Right cardiac atrium (tissue), 5 donors: Measurements from ENCODE around the gene COL4A2. TPM values are rescaled to one million over a fixed set of nuclear protein-coding genes. Genes with fewer than 3 reads are reported as not detected.

Experiments
- ATAC-seq, 2 donors: fragments of 200-7000 bp; cut with Tn5 transposase; one replicate each; pipeline versions ENCODE4 v1.8.0 to v1.9.1; 2020; ENCODE audit warnings: moderate library complexity in 2 of 2, mild to moderate bottlenecking in 1 of 2
- DNase-seq, 3 donors: peaks; one replicate each; pipeline ENCODE4 v3.0.0-alpha.2; 2020
- H3K27ac ChIP-seq: one replicate; pipeline ENCODE4 v1.5.1; 2013; ENCODE audit warnings: mild to moderate bottlenecking, low read length, control low read depth, moderate library complexity
- H3K27me3 ChIP-seq: one replicate; pipeline ENCODE4 v1.6.1; 2013; ENCODE audit not compliant: control insufficient read depth, insufficient read depth
- H3K4me1 ChIP-seq: one replicate; pipeline ENCODE4 v1.6.1; 2013; ENCODE audit warnings: low read length; ENCODE audit not compliant: control insufficient read depth, insufficient read depth
- H3K4me3 ChIP-seq: one replicate; pipeline ENCODE4 v1.5.1; 2013; ENCODE audit warnings: low read length, control low read depth
- H3K9me3 ChIP-seq: one replicate; pipeline ENCODE4 v1.6.1; 2013; ENCODE audit warnings: low read length; ENCODE audit not compliant: control insufficient read depth
- WGBS: extraction: QIAGEN DNeasy Blood & Tissue Kit; methylation state at CpG from one replicate; pipeline ENCODE4 v1.1.7; 2013; 5-methylcytosine and 5-hydroxymethylcytosine counted together
- intact Hi-C, 4 donors: fragments of 100-400 bp; cut with DNase I; formaldehyde crosslinking; loops; one replicate each; pipeline versions ENCODE4 v1.11.0 to v1.14.0; 2022 to 2023
- polyA plus RNA-seq: library from polyadenylated mRNA; stranded (reverse); fragments of 200-250 nt; gene quantifications from one replicate; pipeline ENCODE4 v1.2.3, GENCODE V29; 2013
- total RNA-seq, 4 donors: library from RNA; stranded (reverse); fragmentation: NEBNext Ultra II Directional; extraction: Animal tissue kit (Norgen Biotek cat#: 25700); gene quantifications; one replicate each; pipeline ENCODE4 v1.2.1, GENCODE V29; 2021
- donor health status: healthy with polysubstance abuse.
- donor health status: DM: no; HTN: yes; CAD: no.
- donor health status: DM: no; HTN: no; CAD: no.
- donor health status: DM: no; HTN: yes; CAD: no; lungs with severe emphysema.
- donor health status: DM: yes; HTN: yes; CAD: no.

COL4A2 gene
- total and polyA plus RNA-seq, 5 donors = 84.7 to 268 (median 103) TPM

GRCh38 chr13:110293037-110293436 is 14.0 kb upstream of the COL4A2 start:
- Histone ChIP-seq H3K27me3 (no peaks in the 10 kb centered on the region), H3K27ac (peak overlapping the region; percentile 72), H3K4me1 (peaks cover 9% of the 10 kb centered on the region), H3K9me3 (no peaks in the 10 kb centered on the region), H3K4me3 (no peak overlapping the region)
- intact Hi-C loops = no loop called here
- DNase-seq = no peak
- no peak for ATAC-seq
- 76% methylated on average over 7 of the region's 7 CpGs for WGBS

DNA sequence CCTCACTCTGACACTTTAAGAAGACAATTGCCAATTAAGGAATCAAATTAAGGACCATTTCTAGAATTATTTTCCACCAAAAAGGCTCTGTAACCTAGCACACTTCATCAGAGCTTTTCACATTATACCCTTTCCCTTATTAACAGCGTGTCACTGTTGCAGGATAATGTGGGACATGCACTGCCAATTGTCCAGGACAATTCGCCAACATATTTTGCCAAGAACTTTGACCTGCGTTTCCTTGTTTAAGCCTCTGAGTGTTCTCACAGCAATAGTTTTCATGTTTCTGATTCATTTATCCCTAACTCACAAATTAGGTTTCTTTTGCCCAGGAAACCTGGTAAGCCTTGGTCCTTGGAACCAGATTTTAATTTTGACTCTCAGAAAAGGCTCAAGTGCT is 13.4 kb upstream of the COL4A2 start:
- ATAC-seq (peak; percentile 23 to 56), DNase-seq (no peak)
- peak overlapping the region; percentile 65 for H3K27ac ChIP-seq
- H3K9me3 ChIP-seq = no peaks in the 10 kb centered on the region
- H3K4me1 ChIP-seq = peaks cover 9% of the 10 kb centered on the region
- no peak overlapping the region for H3K4me3 ChIP-seq
- intact Hi-C loops = no loop called here
- no peaks in the 10 kb centered on the region for H3K27me3 ChIP-seq
- WGBS = 10% methylated on average over 3 of the region's 3 CpGs

DNA sequence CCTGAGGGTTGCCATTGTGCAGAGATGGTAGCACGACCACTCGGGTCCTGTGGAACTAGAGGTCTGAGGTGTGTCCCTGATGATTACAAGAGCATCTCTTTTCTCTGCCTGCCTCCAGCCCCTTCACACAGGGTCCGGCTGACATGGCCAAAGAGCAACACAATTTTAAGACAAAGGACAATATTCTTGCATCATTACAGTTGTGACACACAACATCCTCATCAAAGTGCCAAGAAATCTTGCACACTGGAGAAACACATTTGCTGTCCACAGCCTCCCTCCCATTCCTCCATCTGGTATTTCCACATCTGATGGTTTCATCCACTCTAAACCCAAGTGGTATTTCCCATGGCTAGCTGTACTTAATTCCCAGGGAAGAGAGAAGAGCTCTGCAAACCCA is 12.9 kb upstream of the COL4A2 start:
- no peaks in the 10 kb centered on the region for H3K9me3 ChIP-seq
- intact Hi-C loops = no loop called here
- peaks cover 9% of the 10 kb centered on the region for H3K4me1 ChIP-seq
- 68% methylated on average over 3 of the region's 3 CpGs for WGBS
- ATAC-seq = peak; percentile 45 to 54
- no peaks in the 10 kb centered on the region for H3K27me3 ChIP-seq
- no peak overlapping the region for H3K4me3 ChIP-seq
- H3K27ac ChIP-seq = peak overlapping the region; percentile 65
- DNase-seq = no peak

DNA sequence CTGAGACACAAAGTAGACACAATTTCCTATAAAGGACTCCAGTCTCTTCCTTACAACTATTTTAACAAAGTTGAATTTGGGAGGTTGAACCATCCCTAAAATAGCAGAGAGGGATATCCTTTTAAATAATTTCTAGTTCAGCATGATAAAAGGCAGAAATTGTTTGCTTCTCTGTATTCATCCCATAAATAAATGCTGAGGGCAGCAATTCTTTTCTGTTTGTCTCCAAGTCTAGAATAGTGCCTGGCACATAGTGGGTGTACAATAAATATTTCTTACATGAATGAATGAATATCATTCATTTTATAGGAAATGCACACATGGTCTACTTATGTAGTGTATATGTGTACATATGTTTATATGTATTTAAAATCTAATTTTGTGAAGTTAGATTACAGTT is 12.5 kb upstream of the COL4A2 start:
- ATAC-seq (no peak), DNase-seq (no peak)
- Histone ChIP-seq H3K4me3 (no peak overlapping the region), H3K27me3 (no peaks in the 10 kb centered on the region), H3K27ac (no peak overlapping the region), H3K9me3 (no peaks in the 10 kb centered on the region), H3K4me1 (peaks cover 12% of the 10 kb centered on the region)
- intact Hi-C loops = no loop called here

DNA sequence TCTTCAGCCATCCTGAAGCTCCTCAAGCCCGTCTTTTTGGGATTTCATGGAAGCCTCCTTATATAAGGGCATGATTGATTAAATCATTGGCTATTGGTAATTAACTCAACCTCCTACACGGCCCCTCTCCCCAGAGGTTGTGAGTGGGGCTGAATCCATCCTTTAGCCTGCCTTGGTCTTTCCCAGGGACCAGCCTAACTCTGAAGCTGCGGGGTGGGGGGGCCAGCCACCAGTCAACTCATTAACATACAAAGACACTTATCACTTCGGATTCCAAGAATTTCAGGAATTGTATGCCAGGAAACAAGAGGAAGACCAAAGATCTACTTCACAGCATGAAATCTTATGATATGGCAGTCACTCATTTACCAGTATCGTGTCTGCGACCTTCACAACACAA is 10.1 kb upstream of the COL4A2 start:
- intact Hi-C loops = no loop called here
- ATAC-seq = no peak
- DNase-seq = no peak
- Histone ChIP-seq H3K27ac (peak overlapping the region; percentile 34), H3K4me1 (peaks cover 19% of the 10 kb centered on the region), H3K27me3 (no peaks in the 10 kb centered on the region), H3K4me3 (no peak overlapping the region), H3K9me3 (no peaks in the 10 kb centered on the region)
- 63% methylated on average over 6 of the region's 6 CpGs for WGBS

- DNase-seq (no peak), ATAC-seq (no peak)
- 53% methylated on average over 12 of the region's 12 CpGs for WGBS
- Histone ChIP-seq H3K27me3 (no peaks in the 10 kb centered on the region), H3K27ac (no peak overlapping the region), H3K9me3 (no peaks in the 10 kb centered on the region), H3K4me1 (peaks cover 20% of the 10 kb centered on the region), H3K4me3 (peak overlapping the region; percentile 6)
- intact Hi-C loops = no loop called here
Measured at GRCh38 chr13:110297766-110298504, 9.1 kb upstream of the COL4A2 start.

DNA sequence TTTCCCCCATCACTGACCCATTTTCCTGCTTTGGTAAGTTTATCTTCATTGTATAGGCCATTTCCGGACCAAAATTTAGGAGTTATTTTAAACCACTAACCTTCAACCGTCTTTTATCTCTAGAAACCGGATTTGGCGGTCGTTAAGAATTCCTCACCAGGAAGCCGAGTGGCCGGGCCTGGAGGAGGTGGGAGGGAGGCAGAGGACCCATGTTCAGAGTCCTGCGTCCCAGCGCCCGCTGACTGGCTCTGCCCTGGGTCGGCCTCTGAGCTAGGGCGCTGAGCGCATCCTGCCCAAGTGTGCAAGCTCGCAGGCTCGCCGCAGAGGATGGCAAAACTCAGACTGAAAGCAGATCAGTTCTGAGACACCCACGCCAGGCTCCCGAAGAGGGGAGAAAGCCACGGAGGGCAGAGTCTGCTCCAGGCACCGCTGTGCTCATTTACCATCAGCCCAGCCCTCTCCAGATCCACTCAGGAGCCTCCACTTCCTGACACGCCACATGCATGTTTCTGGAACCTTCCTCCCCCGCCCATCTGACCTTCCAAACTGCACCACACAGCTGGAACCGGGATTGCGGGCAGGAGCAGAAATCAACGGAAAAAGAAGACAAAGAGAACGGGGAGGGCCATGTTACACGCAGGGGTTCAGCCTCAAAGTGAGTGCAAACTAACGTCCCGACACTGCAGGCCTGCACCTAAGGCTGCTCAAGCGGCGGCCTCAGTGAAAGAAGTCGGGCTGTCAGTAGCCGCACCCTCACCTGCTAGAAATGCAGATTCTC is 8.4 kb upstream of the COL4A2 start:
- peak; percentile 62 to 85 (median 84) for DNase-seq
- peak; percentile 77 to 85 for ATAC-seq
- H3K4me3 ChIP-seq = peak overlapping the region; percentile 6
- H3K27ac ChIP-seq = peak overlapping the region; percentile 73
- intact Hi-C loops = no loop called here
- 21% methylated on average over 33 of the region's 33 CpGs for WGBS
- H3K27me3 ChIP-seq = no peaks in the 10 kb centered on the region
- peaks cover 23% of the 10 kb centered on the region for H3K4me1 ChIP-seq
- H3K9me3 ChIP-seq = no peaks in the 10 kb centered on the region

GRCh38 chr13:110299283-110299840 is 7.7 kb upstream of the COL4A2 start:
- 49% methylated on average over 10 of the region's 10 CpGs for WGBS
- H3K4me3 ChIP-seq = no peak overlapping the region
- H3K9me3 ChIP-seq = no peaks in the 10 kb centered on the region
- intact Hi-C loops = no loop called here
- H3K4me1 ChIP-seq = peaks cover 25% of the 10 kb centered on the region
- no peak for ATAC-seq
- H3K27ac ChIP-seq = peak overlapping the region; percentile 73
- no peaks in the 10 kb centered on the region for H3K27me3 ChIP-seq
- DNase-seq = no peak

DNA sequence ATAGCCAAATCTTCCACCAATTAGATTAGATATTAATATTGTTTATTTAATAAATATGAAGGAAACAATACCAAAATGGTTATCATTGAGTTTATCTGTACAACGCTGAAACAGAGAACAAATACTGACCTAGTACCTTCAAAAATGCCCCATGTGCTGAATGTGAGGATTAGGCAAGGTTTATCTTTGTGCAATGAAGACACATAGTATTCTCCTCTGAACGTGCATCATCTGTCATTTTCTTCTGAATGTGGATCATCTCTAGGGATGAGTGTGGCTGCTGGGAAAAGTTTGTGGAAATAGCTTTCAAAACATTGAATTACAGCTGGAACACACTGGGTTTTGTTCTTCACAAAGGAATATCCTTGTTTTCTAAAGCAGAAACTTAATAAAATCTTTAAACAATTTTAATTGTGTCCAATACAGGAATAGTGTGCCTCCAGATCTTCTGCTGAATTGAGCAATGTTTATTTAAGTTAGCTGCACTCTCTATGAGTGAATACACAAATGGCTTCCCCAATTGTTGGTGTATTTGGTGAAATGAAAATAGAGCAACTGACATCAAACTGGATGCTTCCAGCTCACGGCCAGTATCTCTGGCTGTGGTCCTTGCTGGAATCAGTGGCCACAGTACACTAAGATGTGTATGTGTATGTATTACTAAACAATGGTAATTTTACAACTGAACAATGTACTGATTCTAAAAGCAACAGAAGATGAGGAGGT is 6.8 kb upstream of the COL4A2 start:
- Histone ChIP-seq H3K27me3 (no peaks in the 10 kb centered on the region), H3K9me3 (no peaks in the 10 kb centered on the region), H3K4me3 (no peak overlapping the region), H3K4me1 (peaks cover 26% of the 10 kb centered on the region), H3K27ac (no peak overlapping the region)
- 38% methylated on average over 3 of the region's 3 CpGs for WGBS
- no peak for DNase-seq
- intact Hi-C loops = loop anchor here in 3 of 4 donors (10.0 kb wide), 3 partner anchors 55 to 115 kb away; no protein-coding TSS in a partner anchor
- ATAC-seq = no peak

- WGBS = 43% methylated on average over 5 of the region's 5 CpGs
- Histone ChIP-seq H3K4me1 (peaks cover 26% of the 10 kb centered on the region), H3K9me3 (no peaks in the 10 kb centered on the region), H3K4me3 (no peak overlapping the region), H3K27ac (no peak overlapping the region), H3K27me3 (no peaks in the 10 kb centered on the region)
- ATAC-seq = no peak
- DNase-seq = no peak
- intact Hi-C loops = loop anchor here in 3 of 4 donors (10.0 kb wide), 3 partner anchors 56 to 114 kb away; no protein-coding TSS in a partner anchor
Measured at GRCh38 chr13:110301083-110301482, 6.0 kb upstream of the COL4A2 start.
